ENCODE measurements around the gene TARBP1.

TARBP1 gene

DNA sequence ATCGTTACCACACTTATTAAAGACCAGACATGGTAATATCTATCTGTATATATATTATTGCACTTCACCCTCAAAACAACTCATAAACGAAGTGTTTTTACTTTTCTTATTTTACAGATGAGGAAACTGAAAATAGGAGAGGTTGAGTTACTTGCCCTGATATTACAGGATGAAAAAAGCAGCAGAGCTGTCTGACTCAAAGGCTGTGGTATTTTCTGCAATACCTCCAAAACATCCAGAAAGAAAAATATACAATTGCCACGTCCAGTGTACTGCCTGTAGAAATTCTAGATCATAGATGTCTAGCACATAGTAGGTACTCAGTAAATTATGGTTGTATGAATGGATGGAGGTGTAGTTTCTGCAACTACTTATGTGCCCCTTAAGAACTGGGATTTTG, 5.2 kb upstream of the TARBP1 start:
- DNase-seq (ENCODE audit: low read depth in 2 of 2), result no peak

DNA sequence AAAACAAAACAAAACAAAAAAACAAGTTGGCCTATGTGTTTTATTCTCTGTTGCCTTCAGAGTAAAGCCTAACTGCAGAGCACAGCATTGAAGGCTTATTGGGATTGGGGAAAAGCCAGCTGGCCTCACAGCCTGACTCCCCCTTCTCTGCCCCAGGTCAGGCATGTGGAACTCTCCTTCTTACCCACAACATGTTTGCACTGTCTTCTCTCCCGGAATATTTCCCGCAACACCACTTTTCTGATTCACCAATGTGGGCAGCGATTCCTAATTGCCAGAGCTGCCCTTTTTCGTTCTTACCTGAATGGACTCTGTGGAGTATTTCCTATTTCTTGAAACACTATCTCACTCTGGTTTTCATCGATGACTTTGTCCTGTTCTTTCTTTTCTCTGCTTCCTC, 2.8 kb upstream of the TARBP1 start:
- no peak for DNase-seq (ENCODE audit: low read depth in 2 of 2)

DNA sequence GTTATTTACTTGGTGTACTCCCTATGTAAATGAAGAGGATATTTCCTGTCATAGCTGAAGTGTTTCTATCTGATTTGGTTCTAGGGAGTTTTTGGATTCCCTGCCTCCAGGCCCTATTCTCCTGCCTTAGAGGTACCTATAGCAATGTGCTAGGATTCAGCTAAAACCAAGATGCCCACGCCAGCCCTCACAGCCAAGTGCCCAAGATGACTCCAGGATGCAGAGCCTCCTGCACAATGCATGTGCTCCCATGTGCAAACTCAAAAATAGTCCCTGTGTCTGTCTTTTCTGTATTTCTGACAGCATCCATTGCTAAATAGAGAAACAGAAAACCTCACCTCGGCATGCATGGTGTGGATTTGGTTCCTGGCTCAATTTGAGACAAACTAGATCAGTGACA, 887 bp upstream of the TARBP1 start:
- DNase-seq (ENCODE audit: low read depth in 2 of 2), result no peak

DNA sequence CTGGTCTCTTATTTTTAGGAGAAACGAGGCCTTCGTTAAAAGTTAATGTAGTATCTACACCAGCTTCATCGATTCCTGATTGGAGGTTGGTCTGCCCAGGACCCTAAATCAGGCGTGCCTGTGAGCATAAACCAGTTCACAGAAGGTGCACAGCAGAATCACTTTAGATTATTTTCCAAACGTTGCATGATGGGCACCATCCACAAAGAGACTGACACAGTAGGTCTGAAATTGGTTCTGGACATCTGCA, 256 bp upstream of the TARBP1 start:
- no peak for DNase-seq (ENCODE audit: low read depth in 2 of 2)

DNA sequence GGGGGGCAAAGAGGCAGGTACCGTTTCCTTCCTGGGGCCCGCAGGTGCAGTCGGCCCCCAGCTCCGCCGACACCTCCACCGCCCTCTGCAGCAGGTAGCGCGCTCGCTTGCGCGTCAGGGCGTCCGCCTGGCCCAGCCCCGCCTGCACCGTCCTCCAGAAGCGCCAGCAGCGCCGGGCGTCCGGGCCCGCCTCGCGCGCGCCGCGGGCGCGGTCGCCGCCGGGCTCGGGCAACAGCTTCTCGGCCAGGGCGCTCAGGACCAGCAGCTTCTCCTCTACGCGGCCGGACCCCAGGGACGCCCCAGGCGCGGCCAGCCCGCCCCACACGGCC, 863 bp downstream of the TARBP1 start:
- peak; percentile 29 to 35 for DNase-seq (ENCODE audit: low read depth in 2 of 2)

DNA sequence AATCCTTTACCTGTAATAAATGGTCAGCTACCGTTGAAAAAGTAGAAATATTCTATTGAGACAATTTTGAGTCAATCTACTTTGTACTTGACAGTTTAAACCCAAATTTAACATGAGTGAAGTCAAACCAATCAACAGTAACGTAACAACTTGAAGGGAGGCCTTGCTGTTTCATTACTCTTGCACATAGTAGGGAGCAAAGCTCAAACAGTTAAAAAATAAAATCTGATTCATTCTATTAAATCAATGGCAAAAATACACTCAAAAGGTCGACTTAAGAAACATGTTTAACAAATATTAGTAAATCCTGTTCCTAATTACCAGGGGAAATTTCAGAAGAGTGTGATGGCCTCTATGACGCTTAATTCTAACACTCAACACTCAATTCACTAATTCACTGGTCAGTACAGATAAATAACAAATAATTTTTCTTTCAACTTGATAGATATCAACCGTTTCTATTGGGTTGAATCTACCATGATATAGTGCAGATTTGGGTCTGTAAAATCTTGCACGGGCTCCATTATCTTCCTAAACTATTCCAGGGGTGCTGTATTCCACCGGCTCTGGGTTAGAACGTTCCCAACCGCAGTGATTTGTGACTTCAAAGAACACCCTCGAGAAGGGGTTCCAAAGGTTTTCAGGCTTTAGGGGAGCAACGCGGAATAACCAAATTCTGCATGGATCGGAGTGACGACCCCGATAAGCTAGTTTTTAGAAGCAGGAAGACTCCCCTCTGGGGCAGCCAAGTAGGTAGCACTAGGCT, 1.4 kb downstream of the TARBP1 start:
- no peak for DNase-seq (ENCODE audit: low read depth in 2 of 2)

DNA sequence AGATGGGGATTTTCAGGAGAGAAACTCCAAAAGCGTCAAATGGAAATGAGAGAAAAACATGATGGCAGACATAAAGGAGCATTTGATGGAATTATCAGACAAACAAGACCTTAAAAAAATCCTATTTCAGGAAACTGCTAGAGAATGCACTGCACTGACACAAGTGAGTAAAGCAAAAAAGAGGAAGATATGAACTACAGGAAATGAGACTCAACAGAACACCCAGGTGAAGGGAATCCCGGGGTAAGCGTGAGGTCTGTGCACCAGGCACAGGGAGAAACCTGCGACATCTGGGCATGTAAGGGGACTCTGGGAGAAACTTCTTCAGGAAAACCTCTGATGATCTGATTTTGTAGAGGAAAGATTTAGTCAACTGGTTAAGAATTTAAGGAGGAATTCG, 2.8 kb downstream of the TARBP1 start:
- no peak for DNase-seq (ENCODE audit: low read depth in 2 of 2)

DNA sequence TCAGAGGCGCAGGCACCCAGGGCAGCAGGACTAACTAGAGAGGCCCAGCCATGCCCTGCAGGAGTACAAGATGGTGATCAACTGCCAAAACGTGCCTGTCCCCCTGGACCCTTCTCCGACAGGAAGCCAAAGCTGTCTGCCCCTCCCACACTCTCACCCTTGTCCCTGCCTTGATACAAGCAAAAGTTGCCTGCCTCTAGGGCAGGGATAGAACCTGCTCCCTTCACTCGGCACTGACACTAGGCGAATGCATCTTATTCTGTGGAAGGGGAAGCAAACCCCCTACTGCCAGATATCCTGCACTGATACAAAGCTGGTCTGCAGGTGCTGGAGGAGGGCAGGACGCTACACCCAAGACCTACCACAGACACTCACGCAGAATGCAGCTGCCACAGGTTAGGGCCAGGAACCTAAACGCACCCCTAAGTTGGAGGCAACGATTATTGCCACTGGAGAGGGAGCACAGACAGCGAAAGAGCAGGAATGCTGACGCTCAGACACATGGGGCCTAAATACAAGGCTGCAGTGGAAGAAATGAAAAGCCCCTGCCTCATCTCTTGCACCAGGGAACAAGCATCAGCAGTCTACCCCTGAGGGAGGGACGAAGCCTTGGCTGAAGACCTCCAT, 3.7 kb downstream of the TARBP1 start:
- no peak for DNase-seq (ENCODE audit: low read depth in 2 of 2)

DNA sequence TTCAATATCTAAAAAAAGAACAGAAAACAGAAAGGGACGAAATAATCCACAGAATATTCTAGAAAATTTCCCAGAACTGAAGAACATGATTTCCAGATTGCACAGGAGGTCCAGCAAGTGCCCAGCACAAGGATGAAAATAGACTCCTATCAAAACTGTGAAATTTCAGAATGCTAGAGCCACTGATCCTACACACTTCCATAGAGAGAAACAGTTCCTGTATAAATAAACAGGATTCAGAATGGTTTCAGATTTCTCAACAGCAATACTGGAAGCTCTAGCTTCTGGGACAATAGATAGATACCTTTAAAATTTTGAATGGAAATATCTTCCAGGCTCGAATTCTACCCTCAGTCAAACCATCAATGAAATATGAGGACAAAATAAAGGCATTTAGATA, 4.6 kb downstream of the TARBP1 start:
- no peak for DNase-seq (ENCODE audit: low read depth in 2 of 2)

DNA sequence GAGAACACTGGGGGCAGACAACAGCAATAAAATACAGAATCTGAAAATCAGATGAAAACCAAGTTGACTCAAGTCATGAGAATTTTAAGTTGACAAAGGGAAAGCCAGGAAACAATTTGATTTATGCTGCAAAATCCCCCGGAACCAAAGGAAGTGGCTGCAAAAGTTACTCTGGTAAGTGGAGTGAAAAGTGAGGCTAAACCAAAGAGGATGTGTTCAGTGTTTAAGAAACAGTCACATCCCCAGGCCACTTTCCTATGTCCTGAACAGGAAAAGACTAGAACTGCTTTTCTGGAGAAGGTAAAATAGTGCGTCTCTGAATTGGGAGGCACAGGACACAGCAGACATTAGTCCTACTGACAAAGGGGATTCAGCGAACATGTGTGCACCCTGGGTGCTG, 5.9 kb downstream of the TARBP1 start:
- DNase-seq (ENCODE audit: low read depth in 2 of 2), result no peak

DNA sequence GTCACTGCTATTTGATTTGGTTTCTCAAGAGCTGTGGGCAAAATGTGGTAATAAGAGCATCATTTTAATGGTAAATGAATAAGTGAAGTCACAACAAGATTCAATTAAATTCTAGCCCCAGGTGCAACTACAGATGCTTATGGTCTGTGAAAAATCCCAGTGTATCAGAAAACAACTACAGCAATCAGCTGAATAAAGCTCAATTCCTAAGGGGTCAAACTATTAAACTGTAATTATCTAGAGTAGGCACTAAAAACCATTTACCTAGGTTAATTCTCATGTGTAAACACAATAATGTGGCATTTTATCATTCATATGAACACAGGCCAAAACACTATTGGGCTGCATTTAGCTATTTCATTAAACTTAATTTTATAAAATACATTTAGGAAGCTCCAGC, 9.6 kb downstream of the TARBP1 start:
- DNase-seq (ENCODE audit: low read depth in 2 of 2), result no peak

DNA sequence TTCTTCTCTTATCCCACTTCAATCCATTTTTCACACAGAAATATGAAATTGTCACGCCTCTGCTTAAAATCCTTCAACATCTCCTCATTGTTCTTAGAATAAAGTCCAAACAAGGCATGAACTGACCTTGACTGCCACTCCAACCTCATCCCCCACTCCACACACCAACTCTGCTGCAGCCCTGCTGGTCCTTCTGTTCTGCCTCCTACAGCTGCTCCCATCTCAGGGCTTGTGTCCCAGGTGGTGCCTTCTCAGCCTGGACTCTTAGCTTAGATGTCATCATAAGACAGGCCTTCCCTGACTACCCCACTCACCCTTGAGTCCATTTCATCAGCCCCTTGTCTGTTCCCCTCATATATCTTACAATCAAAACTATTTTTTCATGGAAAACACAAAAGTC, 10.4 kb downstream of the TARBP1 start:
- no peak for DNase-seq (ENCODE audit: low read depth in 2 of 2)

DNA sequence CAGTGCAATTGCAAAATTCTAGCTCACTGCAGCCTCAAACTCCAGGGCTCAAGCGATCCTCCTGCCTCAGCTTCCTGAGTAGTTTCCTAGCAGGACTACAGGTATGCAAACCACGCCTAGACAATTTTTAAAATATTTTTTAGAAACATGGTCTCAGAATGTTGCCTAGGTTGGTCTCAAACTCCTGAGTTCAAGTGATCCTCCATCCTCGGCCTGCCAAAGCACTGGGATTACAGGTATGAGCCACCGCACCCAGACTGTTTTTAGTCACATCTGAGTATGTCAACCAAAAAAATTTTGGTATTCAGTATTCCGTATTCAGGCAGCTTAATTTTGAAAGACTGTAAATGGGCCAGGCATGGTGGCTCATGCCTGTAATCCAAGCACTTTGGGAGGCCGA, 11.2 kb downstream of the TARBP1 start:
- no peak for DNase-seq (ENCODE audit: low read depth in 2 of 2)

DNA sequence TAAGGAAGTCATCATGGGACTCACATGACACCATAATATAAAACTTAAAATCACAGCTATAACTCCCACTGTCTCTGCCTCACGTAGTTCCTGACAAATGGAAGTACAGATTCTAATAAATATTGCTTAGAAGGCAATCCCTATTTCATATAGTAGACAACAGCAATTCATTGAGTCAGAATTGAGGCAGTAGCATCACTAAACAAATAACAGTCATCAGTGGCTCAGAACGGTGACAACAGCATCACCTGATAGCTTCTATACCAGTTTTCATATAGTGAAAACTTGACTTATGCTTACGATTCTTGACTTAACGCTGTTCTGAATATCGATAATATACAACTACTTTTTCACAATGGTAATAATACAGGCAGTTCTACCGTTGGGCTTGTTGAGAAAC, 12.0 kb downstream of the TARBP1 start:
- DNase-seq (ENCODE audit: low read depth in 2 of 2), result no peak

DNA sequence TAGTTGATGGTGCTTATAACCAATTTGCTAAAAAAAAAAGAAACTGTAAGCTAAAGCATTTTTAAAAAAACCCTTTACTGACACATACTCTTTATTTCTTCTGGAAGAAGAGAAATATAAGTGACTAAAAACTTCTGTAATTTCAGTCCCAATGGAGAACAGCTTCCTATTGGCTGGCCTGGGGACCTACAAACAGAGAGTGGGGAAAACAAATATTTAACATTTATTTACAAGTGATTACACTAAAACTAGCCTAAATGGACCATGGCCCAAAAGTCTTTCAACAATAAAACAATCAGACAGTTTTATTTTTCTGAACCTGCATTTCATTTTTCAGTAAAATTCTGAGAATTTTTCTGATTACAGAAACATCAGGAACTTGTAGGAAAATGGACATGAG, 15.2 kb downstream of the TARBP1 start:
- DNase-seq (ENCODE audit: low read depth in 2 of 2), result no peak

DNA sequence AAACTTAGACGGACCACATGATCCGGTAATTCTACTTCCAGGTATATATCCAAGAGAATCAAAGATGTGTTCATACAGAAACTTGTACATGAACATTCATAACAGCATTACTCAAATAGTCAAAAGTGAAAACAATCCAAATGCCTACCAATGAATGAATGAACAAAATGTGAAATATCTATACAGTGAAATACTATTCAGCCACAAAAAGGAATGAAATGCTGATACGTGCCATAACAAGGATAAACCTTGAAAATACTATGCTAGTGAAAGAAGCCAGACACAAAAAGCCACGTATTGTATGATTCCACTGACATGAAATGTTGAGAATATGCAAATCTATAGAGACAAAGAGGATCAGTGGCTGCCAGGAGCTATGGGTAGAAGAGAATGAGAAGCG, 18.3 kb downstream of the TARBP1 start:
- DNase-seq (ENCODE audit: low read depth in 2 of 2), result no peak

DNA sequence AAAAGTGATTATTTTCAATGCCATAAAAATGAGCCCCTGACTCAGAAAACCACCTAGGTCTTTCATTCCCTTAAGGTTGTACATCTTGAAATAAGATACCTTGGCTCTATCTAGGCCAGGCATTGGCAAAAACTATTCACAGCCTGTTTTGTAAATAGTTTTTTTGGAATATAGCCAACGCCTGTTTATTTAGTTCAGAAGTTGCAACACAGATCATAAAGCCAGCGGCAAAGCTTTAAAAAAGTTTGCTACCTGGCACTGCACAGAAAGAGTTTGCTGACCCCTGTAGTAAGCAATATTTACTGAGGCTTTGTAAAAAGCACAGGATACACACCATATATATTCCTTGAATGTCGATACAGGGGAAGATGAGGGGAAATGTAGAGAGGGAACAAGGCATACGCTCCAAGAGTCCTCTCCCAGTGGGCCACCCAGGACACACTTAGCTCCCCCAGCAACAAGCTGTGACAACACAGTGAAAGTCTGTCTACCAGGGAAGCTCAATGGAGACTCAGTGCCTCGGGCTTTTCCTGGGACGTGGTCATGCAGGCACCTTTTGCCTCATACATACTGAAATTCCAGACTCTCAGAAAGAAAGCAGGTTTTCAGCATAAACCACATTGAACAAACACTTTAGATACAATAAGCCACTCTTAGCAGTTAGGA, 20.5 kb downstream of the TARBP1 start:
- no peak for DNase-seq (ENCODE audit: low read depth in 2 of 2)

DNA sequence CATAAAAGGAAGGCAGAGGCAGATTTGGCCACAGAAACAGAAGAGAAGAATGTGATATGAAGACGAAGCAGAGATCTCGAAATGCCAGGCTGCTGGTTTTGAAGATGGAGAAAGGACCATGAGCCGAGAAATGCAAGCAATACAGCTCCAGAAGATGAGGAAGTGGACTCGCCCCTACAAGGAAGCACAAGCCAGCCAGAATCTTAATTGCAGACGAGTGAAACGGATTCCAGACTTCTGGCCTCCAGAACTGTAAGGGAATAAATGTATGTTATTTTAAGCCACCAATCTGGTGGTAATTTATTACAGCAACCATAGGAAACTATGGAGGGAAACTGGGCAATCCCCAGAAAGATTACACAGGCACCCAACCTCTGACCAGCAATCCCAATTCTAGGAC, 24.1 kb downstream of the TARBP1 start:
- no peak for DNase-seq (ENCODE audit: low read depth in 2 of 2)

DNA sequence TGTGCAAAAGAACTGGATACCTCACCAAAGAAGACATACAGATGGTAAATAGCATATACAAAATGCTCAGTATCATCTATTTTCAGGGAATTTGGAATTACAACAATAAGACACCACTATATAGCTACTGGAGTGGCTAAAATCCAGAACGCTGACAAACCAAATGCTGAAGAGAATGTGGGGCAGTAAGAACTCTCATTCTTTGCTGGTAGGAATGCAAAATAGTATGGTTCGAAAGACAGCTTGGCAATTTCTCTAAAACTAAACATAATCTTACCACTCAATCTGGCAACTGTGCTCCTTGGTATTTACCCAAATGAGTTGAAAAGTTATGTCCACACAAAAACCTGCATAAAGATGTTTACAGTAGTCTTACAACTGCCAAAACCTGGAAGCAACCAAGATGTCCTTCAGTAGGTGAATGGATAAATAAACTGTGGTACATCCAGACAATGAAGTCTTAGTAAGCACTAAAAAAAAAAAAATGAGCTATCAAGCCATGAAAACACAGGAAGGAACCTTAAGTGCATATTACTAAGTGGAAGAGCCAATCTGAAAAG, 26.5 kb downstream of the TARBP1 start:
- DNase-seq (ENCODE audit: low read depth in 2 of 2), result no peak

DNA sequence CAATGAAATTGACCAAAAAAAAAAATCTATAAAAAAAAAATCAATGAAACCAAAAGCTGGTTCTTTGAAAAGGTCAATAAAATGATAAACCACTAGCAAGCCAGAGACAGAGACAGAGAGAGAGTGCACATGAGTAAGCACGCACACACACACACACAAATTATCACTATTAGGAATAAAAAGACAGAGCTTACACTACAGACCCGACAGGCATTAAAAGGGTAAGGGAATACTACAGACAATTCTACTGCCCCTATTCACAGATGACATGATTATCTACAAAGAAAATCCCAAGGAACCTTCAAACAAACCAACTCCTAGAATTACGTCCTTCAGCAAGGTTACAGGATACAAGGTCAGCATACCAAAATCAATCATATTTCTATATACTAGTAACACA, 38.6 kb downstream of the TARBP1 start:
- no peak for DNase-seq (ENCODE audit: low read depth in 2 of 2)

DNA sequence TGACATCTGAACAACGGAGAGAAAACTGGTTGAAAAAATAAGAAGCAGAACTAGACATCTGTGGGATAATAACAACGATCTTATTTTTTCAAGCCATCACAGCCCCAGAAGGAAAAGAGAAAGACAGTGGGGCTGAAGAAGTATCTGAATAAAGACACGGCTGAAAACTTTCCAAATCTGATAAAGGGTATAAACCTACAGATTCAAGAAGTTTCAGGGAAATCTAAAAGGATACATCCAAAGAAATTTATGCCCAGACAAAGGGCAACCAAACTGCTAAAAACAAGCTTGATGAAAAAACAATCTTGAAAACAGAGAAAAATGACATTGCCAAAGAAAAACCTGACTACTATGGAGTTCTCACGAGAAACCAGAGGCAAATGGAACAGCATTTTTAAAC, 40.4 kb downstream of the TARBP1 start:
- no peak for DNase-seq (ENCODE audit: low read depth in 2 of 2)

DNA sequence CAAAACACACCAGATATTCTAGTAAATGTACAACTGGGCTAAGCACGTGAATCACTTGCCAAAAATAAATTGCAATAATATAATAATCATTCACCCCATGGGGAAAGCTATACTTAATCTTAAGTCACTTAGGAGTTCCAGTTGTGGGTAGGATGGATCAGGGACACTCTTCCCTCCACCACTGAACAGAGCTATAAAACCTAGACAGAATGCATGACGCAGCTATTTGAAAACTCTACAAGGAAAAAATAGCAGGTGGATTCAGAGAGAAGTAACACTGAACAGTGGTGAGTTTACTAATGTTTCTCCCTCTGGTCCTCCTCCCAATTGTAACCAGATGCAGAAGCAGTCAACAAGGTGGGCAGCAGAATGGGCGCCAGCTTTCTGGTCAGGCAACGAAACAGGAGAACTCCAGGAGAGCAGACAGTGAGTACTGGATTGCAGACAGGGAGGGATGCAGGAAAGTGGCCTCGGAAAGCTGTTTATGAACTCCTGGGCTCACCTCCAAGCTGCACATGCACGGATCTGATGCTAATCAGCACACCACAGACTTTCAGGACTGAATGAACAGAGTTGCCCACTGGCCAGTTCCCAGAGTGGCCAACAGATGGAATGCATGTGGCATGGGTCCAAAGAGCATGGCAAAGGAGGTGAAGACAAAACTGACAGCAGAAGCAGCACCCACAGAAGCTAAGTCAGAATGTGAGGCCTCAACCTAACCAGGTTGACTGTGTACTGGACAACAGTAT, 41.4 kb downstream of the TARBP1 start:
- DNase-seq (ENCODE audit: low read depth in 2 of 2), result no peak

DNA sequence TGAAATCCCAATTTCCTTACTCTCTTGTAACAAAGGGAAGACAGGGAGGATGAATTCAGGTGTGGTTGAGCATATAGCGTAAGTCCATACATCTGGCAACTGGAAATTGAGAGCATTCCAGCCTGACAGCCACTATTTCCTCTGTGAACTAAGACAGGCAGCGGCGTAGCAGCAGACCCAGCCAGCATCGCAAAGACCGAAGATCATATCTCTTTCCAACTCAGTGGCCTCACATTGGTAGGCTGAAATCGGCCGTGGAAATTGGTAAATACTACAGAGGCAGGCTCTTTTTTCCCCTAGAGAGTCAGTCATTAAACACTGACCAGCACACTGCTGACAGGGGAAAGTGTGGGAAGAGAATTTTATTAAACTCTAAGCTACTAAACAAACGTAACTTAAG, 43.4 kb downstream of the TARBP1 start:
- no peak for DNase-seq (ENCODE audit: low read depth in 2 of 2)
